Neural cell (in vitro differentiated cells): Measurements from ENCODE around the gene OVCH1. TPM values are rescaled to one million over a fixed set of nuclear protein-coding genes. Genes with fewer than 3 reads are reported as not detected.

Source experiments
- H2AFZ ChIP-seq: fragments of 200-600, 300-800 bp; sonication (generic), shearing (Covaris generic); 2 replicates; pipeline ENCODE4 v1.6.0; 2014; ENCODE audit warnings: low read depth, mild to moderate bottlenecking, antibody characterized with exemption, low read length, moderate library complexity
- H3F3A ChIP-seq: fragments of 200-600 bp; shearing (Covaris generic); 2 replicates; pipeline ENCODE4 v1.6.1; 2016; ENCODE audit warnings: mild to moderate bottlenecking, moderate library complexity, mixed read lengths, antibody characterized with exemption, low read length; ENCODE audit not compliant: insufficient read depth, poor library complexity, severe bottlenecking
- H3K27ac ChIP-seq: fragments of 200-600, 300-800 bp; sonication (generic), shearing (Covaris generic); 2 replicates; pipeline ENCODE4 v1.5.1; 2014; ENCODE audit warnings: mild to moderate bottlenecking, low read length, moderate library complexity
- H3K27me3 ChIP-seq: fragments of 300-800, 200-600 bp; sonication (generic), shearing (Covaris generic); 2 replicates; pipeline ENCODE4 v1.6.0; 2014; ENCODE audit warnings: mild to moderate bottlenecking, low read depth, low read length, moderate library complexity; ENCODE audit not compliant: insufficient read depth
- H3K36me3 ChIP-seq: fragments of 300-800, 200-600 bp; sonication (generic), shearing (Covaris generic); 2 replicates; pipeline ENCODE4 v1.5.1; 2014; ENCODE audit warnings: mild to moderate bottlenecking, antibody characterized with exemption, low read length, moderate library complexity; ENCODE audit not compliant: insufficient read depth
- H3K4me2 ChIP-seq: fragments of 300-800, 200-600 bp; sonication (generic), shearing (Covaris generic); 2 replicates; pipeline ENCODE4 v1.6.0; 2014; ENCODE audit warnings: mild to moderate bottlenecking, low read length
- H3K4me3 ChIP-seq: fragments of 300-800, 200-600 bp; sonication (generic), shearing (Covaris generic); 2 replicates; pipeline ENCODE4 v1.5.1; 2014; ENCODE audit warnings: mild to moderate bottlenecking, low read length, moderate library complexity
- H3K79me2 ChIP-seq: fragments of 200-600 bp; shearing (Covaris generic); replicated peaks from 2 replicates; pipeline ENCODE4 v1.6.0; 2014; ENCODE audit warnings: mild to moderate bottlenecking, low read length, moderate library complexity; ENCODE audit not compliant: insufficient read depth
- H3K9ac ChIP-seq: fragments of 300-800, 200-600 bp; sonication (generic), shearing (Covaris generic); 2 replicates; pipeline ENCODE4 v1.6.1; 2016; ENCODE audit warnings: mild to moderate bottlenecking, low read length, mixed read lengths
- H3K9me2 ChIP-seq: fragments of 200-600 bp; shearing (Covaris generic); 2 replicates; pipeline ENCODE4 v1.6.1; 2016; ENCODE audit warnings: mild to moderate bottlenecking, low read length, mixed read lengths; ENCODE audit not compliant: insufficient read depth
- H3K9me3 ChIP-seq: fragments of 200-600, 300-800 bp; sonication (generic), shearing (Covaris generic); 2 replicates; pipeline ENCODE4 v1.6.1; 2016; ENCODE audit warnings: mild to moderate bottlenecking, mixed run types, low read length, moderate library complexity, mixed read lengths
- H4K20me1 ChIP-seq: fragments of 200-600 bp; shearing (Covaris generic); 2 replicates; pipeline ENCODE4 v1.6.1; 2016; ENCODE audit warnings: mild to moderate bottlenecking, mixed run types; ENCODE audit not compliant: insufficient read depth
- EP300 ChIP-seq: fragments of 450-650 bp; conservative IDR thresholded peaks from 2 replicates; pipeline ENCODE4 v1.6.1; 2014; ENCODE audit warnings: antibody characterized with exemption, mild to moderate bottlenecking, moderate library complexity; ENCODE audit not compliant: poor library complexity, severe bottlenecking
- EZH2 ChIP-seq: fragments of 200-600, 300-800 bp; shearing (Covaris generic), sonication (generic); IDR thresholded peaks from 2 replicates; pipeline ENCODE4 v1.6.1; 2014; ENCODE audit warnings: antibody characterized with exemption, low read length, borderline replicate concordance, mild to moderate bottlenecking; ENCODE audit not compliant: insufficient read depth, poor library complexity, severe bottlenecking
- MXI1 ChIP-seq: fragments of 450-650 bp; conservative IDR thresholded peaks from 2 replicates; pipeline ENCODE4 v1.6.1; 2014; ENCODE audit warnings: antibody characterized with exemption, mild to moderate bottlenecking; ENCODE audit not compliant: poor library complexity, severe bottlenecking
- POLR2AphosphoS5 ChIP-seq: IDR thresholded peaks from 2 replicates; pipeline ENCODE4 v1.6.1; 2012
- RAD21 ChIP-seq: fragments of 450-650 bp; conservative IDR thresholded peaks from 2 replicates; pipeline ENCODE4 v1.6.1; 2014; ENCODE audit warnings: antibody characterized with exemption, mild to moderate bottlenecking, moderate library complexity
- SMC3 ChIP-seq: fragments of 450-650 bp; conservative IDR thresholded peaks from 2 replicates; pipeline ENCODE4 v1.6.1; 2014; ENCODE audit warnings: antibody characterized with exemption, mild to moderate bottlenecking, moderate library complexity; ENCODE audit not compliant: poor library complexity
- TAF1 ChIP-seq: IDR thresholded peaks from 2 replicates; pipeline ENCODE4 v1.6.1; 2012; ENCODE audit warnings: low read depth
- polyA plus RNA-seq: library from polyadenylated mRNA; depleted of rRNA; stranded (reverse); fragments of >200 nt; gene quantifications from 2 replicates; pipeline ENCODE4 v1.2.3, GENCODE V29; 2014
- TF ChIP-seq, protein P1 (sequence below): fragments of 450-650 bp; IDR thresholded peaks from 2 replicates; pipeline ENCODE4 v1.5.1; 2014; ENCODE audit warnings: antibody characterized with exemption, mild to moderate bottlenecking, moderate library complexity; ENCODE audit not compliant: poor library complexity, severe bottlenecking
- TF ChIP-seq, protein P2 (sequence below): IDR thresholded peaks from 2 replicates; pipeline ENCODE4 v1.6.1; 2012; ENCODE audit warnings: borderline replicate concordance

The OVCH1 gene
- polyA plus RNA-seq, 1 donor from 2014 or later = 0.83 TPM

DNA sequence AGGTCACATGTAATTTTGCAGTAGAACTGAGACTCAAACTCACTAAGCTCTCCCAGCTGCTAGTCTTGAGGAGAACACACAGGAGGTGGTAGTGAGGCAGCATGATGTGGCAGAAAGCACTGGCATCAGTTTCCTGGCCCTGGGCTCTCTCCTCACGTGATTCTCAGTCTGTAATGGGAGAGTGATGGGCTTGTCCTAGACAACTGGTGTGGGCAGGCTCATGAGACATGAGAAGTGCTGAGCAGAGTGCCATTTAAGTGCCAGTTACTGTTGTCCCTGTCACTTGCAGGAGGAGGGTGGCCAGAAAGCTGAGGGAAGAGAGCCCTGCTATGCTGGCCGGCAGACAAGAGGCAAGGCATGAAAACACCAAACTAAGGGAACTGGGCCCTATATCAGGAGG, 48.5 kb upstream of the OVCH1 start:
- Histone ChIP-seq H3K9me2 (no peaks in the 10 kb centered on the region), H3K27me3 (no peaks in the 10 kb centered on the region), H3F3A (no peaks in the 10 kb centered on the region), H3K79me2 (no peaks in the 10 kb centered on the region), H4K20me1 (no peaks in the 10 kb centered on the region), H2AFZ (no peak overlapping the region), H3K4me2 (no peak overlapping the region), H3K36me3 (no peaks in the 10 kb centered on the region), H3K9me3 (no peaks in the 10 kb centered on the region), H3K27ac (no peak overlapping the region), H3K9ac (no peak overlapping the region), H3K4me3 (no peak overlapping the region)
- TF ChIP-seq POLR2AphosphoS5 = no peak

DNA sequence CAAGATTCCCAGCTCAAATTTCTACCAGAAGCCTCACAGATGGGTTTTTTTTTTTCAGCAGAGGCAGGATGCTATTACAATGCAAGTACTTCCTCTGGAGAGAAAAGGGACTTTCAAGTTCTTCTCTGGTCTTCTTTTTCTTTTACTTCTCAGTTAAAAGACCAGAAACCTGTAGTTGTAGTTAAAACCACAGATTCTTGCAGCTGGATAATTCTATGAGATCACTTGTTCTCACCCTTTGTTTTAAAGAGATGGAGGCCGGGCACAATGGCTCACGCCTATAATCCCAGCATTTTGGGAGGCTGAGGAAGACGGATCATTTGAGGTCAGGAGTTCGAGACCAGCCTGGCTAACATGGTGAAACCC, 47.6 kb upstream of the OVCH1 start:
- no peak overlapping the region for H3K4me3 ChIP-seq
- H3K9me2 ChIP-seq = no peaks in the 10 kb centered on the region
- H3F3A ChIP-seq = no peaks in the 10 kb centered on the region
- H4K20me1 ChIP-seq = no peaks in the 10 kb centered on the region
- no peak overlapping the region for H2AFZ ChIP-seq
- TF ChIP-seq EP300 = no peak
- TF ChIP-seq, protein P1, sequence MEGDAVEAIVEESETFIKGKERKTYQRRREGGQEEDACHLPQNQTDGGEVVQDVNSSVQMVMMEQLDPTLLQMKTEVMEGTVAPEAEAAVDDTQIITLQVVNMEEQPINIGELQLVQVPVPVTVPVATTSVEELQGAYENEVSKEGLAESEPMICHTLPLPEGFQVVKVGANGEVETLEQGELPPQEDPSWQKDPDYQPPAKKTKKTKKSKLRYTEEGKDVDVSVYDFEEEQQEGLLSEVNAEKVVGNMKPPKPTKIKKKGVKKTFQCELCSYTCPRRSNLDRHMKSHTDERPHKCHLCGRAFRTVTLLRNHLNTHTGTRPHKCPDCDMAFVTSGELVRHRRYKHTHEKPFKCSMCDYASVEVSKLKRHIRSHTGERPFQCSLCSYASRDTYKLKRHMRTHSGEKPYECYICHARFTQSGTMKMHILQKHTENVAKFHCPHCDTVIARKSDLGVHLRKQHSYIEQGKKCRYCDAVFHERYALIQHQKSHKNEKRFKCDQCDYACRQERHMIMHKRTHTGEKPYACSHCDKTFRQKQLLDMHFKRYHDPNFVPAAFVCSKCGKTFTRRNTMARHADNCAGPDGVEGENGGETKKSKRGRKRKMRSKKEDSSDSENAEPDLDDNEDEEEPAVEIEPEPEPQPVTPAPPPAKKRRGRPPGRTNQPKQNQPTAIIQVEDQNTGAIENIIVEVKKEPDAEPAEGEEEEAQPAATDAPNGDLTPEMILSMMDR = no peak
- no peak for TF ChIP-seq EZH2
- TF ChIP-seq, protein P2, sequence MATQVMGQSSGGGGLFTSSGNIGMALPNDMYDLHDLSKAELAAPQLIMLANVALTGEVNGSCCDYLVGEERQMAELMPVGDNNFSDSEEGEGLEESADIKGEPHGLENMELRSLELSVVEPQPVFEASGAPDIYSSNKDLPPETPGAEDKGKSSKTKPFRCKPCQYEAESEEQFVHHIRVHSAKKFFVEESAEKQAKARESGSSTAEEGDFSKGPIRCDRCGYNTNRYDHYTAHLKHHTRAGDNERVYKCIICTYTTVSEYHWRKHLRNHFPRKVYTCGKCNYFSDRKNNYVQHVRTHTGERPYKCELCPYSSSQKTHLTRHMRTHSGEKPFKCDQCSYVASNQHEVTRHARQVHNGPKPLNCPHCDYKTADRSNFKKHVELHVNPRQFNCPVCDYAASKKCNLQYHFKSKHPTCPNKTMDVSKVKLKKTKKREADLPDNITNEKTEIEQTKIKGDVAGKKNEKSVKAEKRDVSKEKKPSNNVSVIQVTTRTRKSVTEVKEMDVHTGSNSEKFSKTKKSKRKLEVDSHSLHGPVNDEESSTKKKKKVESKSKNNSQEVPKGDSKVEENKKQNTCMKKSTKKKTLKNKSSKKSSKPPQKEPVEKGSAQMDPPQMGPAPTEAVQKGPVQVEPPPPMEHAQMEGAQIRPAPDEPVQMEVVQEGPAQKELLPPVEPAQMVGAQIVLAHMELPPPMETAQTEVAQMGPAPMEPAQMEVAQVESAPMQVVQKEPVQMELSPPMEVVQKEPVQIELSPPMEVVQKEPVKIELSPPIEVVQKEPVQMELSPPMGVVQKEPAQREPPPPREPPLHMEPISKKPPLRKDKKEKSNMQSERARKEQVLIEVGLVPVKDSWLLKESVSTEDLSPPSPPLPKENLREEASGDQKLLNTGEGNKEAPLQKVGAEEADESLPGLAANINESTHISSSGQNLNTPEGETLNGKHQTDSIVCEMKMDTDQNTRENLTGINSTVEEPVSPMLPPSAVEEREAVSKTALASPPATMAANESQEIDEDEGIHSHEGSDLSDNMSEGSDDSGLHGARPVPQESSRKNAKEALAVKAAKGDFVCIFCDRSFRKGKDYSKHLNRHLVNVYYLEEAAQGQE = no peak
- no peak for TF ChIP-seq RAD21
- no peak for TF ChIP-seq POLR2AphosphoS5
- TF ChIP-seq SMC3 = no peak
- TF ChIP-seq MXI1 = no peak
- no peak for TF ChIP-seq TAF1
- H3K27ac ChIP-seq = no peak overlapping the region
- H3K4me2 ChIP-seq = no peak overlapping the region
- no peak overlapping the region for H3K9ac ChIP-seq
- H3K27me3 ChIP-seq = no peaks in the 10 kb centered on the region
- no peaks in the 10 kb centered on the region for H3K9me3 ChIP-seq
- H3K36me3 ChIP-seq = no peaks in the 10 kb centered on the region
- no peaks in the 10 kb centered on the region for H3K79me2 ChIP-seq

DNA sequence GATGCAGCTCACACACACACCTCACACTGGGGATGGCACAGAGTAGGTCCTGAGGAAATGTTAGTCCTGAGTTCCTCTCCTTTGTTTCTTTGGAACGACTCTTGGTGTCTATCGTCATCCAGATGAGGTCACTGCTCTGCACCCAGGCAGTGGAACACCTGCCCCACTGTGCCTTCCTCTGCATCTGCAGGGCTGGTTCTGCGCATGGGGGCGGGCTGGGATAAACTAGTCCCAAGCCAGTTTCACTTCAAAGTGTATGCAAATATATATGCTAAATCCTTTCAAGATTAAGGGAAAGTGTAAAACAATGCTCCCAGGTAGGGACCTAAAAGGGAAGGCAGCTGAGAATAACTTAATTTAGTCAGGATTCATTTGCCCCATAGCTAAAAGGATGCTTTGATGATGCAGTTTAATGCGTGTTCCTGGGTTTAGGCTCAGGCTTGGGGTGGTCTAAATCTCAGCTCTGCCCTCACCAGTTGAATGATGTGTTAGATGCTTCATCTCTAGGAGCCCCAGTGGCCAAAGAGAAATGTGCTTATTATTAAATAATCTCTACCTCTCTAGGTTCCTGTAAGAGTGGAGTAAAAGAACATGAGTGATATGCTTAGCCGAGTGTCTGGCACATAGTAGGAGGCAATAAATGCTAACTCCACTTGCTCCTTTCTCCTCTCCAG, 47.1 kb upstream of the OVCH1 start:
- no peak overlapping the region for H3K4me3 ChIP-seq
- no peaks in the 10 kb centered on the region for H3F3A ChIP-seq
- no peaks in the 10 kb centered on the region for H3K79me2 ChIP-seq
- H3K9me3 ChIP-seq = no peaks in the 10 kb centered on the region
- H2AFZ ChIP-seq = no peak overlapping the region
- no peaks in the 10 kb centered on the region for H4K20me1 ChIP-seq
- H3K27me3 ChIP-seq = no peaks in the 10 kb centered on the region
- no peak overlapping the region for H3K9ac ChIP-seq
- no peaks in the 10 kb centered on the region for H3K9me2 ChIP-seq
- H3K27ac ChIP-seq = no peak overlapping the region
- no peak overlapping the region for H3K4me2 ChIP-seq
- TF ChIP-seq RAD21 = no peak
- no peak for TF ChIP-seq MXI1
- no peak for TF ChIP-seq POLR2AphosphoS5
- TF ChIP-seq, protein P2 = no peak
- no peak for TF ChIP-seq EZH2
- H3K36me3 ChIP-seq = no peaks in the 10 kb centered on the region
